DMS79 treated with DMSO at 0.1 percent for 48 hours (cell line): ENCODE measurements around the gene MRE11.
"Not testable (repeated sequence)": the region's sequence is repeated elsewhere in the genome, so short reads cannot be mapped to it uniquely, and the experiment has no call there.

Experiments used
- DNase-seq: peaks from one replicate; lab custom pipeline; 2025; lab: John Stamatoyannopoulos, UW

The MRE11 gene

DNA sequence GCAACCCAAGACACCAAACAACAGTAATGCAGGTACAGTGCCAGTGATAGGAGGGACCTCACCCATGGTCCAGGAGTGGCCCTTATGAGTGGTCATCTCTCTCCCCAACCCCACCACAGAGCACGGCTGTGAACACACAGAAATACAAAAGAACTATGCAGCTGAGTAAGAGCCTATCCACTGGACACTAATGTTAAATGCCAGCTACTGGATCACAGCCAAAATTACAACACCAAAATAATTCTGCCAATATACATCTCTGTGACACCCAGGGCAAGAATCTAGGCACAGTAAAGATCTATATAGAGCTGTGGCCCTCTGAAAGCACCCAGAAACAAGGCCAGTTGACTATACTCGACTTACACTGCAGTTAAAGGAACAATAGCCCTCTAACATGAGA, 69.6 kb downstream of the MRE11 start:
- no peak for DNase-seq

DNA sequence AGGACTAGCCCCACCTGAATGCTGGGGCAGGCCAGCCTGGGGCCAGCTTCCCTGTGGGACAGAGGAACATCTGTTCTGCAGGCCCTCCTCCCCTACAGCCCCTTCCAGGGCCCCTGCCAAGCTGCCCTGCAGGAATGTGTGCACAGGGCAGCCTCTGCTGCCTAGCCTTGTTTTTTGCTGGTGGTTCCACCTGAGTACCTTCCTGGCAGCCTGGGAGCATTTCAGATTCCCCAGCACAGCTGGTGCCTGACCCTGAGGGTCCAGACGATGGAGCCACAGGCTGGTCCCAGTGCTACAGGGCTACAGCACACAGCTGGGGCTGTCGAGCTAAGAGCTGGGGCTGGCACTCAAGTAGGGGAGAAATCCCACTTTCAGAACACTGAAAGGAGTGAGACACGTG, 70.1 kb downstream of the MRE11 start:
- no peak for DNase-seq

- DNase-seq, result no peak
These were observed 75.4 kb downstream of the MRE11 start for GRCh38 chr11:94418123-94418765.

GRCh38 chr11:94417386-94417987, 76.2 kb downstream of the MRE11 start:
- no peak for DNase-seq

DNA sequence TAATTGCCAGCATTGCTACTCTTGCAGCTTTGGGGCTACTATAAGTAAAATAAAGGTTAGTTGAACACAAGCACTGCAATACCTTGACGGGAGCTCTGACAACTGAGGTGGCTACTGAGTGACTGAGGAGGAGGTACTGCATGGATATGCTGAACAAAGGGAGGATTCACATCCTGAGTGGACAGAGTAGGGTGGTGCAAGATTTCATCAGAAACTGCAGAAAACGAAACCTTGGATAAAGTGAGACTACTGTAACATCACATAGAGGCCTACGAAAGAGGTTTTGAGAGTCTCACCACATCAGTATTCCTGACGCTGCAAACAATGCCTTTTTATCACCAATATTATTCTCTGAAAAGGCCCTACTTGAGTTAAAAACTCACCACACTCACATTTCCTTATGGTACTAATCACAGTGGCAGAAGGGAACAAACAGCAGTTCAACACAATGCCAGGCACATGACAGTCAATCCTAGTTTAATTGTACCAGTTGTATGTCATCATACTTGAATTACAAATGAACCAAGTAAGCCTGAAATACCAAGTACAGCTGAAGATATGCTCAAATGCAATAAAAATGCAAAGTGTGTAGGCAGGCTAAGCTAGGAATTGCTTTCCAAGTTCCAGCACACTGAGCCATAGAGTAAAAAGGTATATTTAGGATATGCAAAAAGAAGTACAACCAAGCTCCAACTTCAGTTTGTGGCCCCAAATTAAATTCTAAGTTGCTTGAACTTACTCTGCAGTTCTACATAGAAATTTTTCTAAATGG, 88.4 kb downstream of the MRE11 start:
- DNase-seq, result no peak

DNA sequence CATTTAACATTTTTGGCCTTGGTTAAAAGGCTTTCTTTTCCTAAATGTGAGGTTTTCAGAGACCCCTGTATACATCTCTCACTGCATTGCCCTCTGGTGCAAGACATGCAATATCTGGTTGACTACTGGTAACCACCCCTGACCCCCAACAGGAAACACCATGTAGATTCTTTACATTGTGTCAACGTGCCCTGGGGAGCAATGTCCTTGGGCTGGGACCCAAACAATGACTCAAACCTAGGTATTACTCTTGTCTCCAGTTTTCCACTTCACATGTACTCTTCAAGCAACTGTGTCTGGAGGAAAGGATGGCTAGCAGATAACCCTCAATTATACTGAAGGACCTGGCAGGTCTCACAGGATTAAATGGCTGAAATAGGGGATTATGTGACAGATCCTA, 91.3 kb downstream of the MRE11 start:
- no peak for DNase-seq

DNA sequence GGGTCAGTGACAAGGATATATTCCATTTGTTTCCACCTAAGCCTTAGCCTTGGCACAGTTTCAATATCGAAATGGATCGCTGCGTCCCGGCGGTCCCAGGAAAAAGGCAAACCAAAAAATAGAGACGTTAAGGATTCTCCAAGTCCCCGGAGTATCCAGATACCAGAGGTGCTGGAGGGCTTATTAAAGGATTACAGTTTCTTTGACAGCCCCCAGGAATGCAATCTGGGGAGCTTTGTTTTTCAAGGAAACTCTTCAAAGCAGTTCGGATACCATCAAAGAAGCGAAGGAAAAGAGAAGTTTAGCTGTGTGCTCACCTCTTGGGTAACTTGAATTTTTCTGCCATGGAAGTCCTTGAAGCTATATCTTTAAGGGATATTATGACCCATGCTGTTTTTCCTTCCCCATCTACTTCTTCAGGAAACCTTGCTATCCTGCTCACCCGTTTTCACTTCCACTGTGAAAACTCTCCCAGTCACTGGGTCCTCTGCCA, 91.8 kb downstream of the MRE11 start:
- no peak for DNase-seq

DNA sequence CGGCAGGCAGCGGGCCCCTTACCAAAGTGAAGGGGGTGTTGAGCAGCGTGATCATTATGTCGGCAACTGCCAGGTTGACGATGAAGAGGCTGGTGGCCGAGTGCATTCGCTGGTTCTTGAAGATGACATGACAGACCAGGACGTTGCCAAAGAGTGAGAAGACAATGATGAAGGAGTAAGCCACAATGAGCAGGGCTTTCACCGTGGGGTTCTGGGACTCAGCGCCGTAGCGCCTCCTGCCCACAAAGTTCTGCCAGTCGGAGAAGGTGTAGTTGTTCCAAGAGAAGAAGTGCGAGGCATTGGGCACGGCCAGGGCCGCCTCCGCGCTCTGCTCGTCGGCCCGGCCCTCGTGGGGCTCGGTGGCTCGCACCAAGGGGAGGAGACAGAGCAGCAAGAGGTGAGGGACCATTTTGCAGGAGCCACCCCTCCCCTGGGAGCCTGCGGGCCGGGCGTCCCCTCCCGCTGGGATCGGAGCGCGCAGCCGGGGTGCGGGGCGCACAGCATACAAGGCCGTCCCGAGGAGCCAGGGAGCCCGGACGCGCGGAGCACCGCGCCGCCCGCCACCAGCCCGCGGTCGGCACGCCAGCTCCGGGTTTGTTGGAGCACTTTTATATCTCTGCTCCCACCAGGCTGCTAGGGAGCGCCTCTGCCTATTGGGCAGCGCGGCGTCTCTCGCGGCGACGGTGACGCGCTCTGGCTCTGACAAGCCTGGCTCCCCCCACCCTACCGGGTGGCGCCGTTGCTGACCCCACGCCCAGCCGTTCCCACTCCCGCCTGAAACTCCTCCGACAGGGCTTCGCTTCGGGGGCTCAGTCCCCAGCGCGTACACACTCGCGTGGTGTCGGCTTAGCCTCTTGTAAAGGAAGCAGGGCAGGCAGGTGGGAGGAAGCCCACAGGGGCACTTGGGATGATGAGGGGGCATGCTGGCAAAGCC, 92.5 kb downstream of the MRE11 start, which contains the start of gene GPR83:
Gene GPR83, minus strand, starts transcription at position 581 of the 934 bp plus-strand sequence. Its CDS starts 172 bp downstream, at position 409.
- peak; percentile 32 for DNase-seq

GRCh38 chr11:94400457-94400838, 93.2 kb downstream of the MRE11 start:
- no peak for DNase-seq

DNA sequence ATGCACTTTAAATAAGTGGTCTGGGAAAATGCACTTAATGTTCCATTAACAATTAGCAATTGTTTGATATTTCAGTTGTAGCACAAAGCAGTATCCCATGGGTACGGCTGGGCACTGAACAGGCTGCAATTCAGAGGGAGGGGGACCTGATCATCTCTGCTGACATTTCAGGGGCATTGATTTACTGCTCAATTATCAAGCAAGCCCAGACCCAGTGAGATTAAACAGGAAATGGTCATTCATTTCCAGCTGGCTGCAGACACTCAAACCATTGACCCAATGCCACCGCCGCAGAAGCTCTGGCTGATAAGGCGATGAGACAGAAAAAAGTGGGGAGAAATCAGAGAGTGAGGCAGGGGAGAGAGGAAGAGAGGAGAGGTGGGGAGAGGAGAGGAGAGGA, 93.6 kb downstream of the MRE11 start:
- DNase-seq, result no peak

- DNase-seq, result no peak
These were observed 95.5 kb downstream of the MRE11 start for GRCh38 chr11:94398101-94398500.

- no peak for DNase-seq
These were observed 97.4 kb downstream of the MRE11 start for GRCh38 chr11:94396282-94396681.

- not testable (repeated sequence) for DNase-seq
These were observed 101.7 kb downstream of the MRE11 start for GRCh38 chr11:94391937-94392336.

DNA sequence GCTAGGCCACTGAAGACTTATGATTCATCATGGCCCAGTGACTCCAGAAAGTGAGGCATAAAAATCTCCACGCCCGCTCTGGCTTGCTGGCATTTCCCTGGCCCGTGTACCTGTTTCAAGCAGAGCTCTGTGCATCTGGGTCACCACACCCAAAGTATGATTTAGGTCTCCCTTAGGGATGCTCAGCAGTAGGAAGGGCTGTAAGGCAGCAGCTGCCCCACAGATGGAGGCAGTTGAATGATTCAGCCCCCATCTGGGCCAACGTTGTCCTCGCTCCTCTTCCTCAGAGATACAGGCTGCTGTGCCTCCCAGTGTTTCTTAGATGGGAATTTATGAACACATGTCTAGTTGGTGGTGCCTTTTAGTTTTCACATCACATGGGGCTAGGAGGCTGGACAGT, 114.0 kb downstream of the MRE11 start:
- no peak for DNase-seq

GRCh38 chr11:94376841-94377240, 116.8 kb downstream of the MRE11 start:
- no peak for DNase-seq

- DNase-seq, result not testable (repeated sequence)
These were observed 123.1 kb downstream of the MRE11 start for GRCh38 chr11:94370576-94370975.
